Esophagus muscularis mucosa (tissue), 4 donors: ENCODE data around the gene LGR4.

Experiments
- CTCF ChIP-seq, 3 experiments: fragments of 200-600 bp in 2 of 3; fragments of 450-650 bp in 1 of 3; sonication (generic) in 2 of 3; IDR thresholded peaks; one replicate each; pipeline ENCODE4 v1.5.1; 2017 to 2019; ENCODE audit warnings: antibody characterized with exemption in 3 of 3, mild to moderate bottlenecking in 2 of 3, moderate library complexity in 1 of 3
- EP300 ChIP-seq: sonication (generic); formaldehyde crosslinking; IDR thresholded peaks from one replicate; pipeline ENCODE4 v1.6.1; 2017; ENCODE audit warnings: antibody characterized with exemption
- POLR2A ChIP-seq: fragments of 450-650 bp; IDR thresholded peaks from one replicate; pipeline ENCODE4 v1.6.1; 2017; ENCODE audit warnings: antibody characterized with exemption, moderate library complexity, mild to moderate bottlenecking, low read depth
- POLR2AphosphoS5 ChIP-seq, 2 donors: sonication (generic); formaldehyde crosslinking; IDR thresholded peaks; one replicate each; pipeline ENCODE4 v1.6.1; 2017; ENCODE audit warnings: antibody characterized with exemption in 2 of 2

GRCh38 chr11:27418356-27418755, 54.2 kb downstream of the LGR4 start:
- TF ChIP-seq POLR2AphosphoS5 (IDR thresholded peaks at IDR 0.05) (no peak), POLR2A (no peak), EP300 (no peak), CTCF (IDR thresholded peaks at IDR 0.05) (no peak)
